ENCODE data around the gene HDAC5.
"Not testable (repeated sequence)": the region's sequence is repeated elsewhere in the genome, so short reads cannot be mapped to it uniquely, and the experiment has no call there.

The HDAC5 gene

DNA sequence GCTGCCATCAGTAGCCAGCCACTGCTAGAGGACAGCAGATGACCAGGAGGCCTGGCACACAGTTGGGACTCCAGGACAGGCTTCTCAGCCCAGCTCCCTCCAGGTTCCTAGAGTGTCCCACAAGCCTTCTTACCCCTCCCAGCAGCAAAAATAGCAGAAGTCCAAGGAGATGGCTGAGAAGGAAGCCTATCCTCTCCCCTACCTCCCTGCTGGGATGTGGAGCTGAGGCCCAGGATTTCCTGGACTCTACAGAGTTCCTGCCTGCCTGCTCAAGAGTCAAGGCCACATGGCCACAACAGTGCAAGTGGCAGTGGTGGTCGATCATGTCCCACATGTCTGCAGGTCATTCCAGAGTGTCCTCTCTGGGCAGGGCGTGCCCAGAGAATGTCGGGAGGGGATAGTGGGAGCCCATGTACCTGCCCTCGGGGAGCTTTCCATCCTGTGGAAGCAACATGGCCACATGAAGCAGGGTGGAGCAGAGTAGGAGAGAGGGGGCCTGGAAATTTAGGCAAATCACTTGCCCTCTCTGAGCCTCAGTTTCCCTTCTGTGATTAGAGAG lies 10.6 kb upstream of the HDAC5 start:
- no peak for DNase-seq (ENCODE audit: low read depth)

DNA sequence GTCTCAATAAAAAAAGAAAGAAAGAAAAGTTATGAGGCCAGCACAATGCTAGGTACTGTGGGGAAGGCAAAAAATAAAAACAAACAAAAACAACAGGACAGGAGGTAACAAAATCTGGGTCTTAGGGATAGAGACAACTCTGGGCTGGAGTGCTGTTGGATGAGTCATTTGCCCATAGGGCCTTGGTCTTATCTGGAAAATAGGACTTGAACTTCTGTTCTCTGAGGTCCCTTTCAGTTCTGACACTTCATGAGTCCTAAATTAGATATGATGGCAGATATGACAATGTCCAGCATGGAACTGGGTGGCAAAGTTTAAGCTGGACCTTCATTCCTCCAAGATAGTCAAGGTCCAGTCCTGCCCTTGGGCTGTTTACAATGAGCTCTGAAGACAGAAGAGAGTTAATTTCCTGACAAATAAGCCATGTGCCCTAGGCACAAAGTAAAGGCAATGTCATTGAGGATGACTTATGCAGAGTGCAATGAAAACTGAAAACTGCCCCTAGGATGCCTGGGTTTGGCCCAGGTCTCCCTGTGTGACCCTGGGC lies 8.9 kb upstream of the HDAC5 start:
- peak; percentile 68 for DNase-seq (ENCODE audit: low read depth)

DNA sequence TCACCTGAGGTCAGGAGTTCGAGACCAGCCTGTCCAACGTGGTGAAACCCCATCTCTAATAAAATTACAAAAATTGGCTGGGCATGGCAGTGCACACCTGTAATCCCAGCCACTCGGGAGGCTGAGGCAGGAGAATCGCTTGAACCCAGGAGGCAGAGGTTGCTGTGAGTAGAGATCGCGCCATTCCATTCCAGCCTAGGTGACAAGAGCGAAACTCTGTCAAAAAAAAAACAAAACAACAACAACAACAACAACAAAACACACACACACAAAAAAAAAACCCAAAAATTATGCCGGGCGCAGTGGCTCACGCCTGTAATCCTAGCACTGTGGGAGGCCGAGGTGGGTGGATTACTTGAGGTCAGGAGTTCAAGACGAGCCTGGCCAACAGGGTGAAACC lies 7.9 kb upstream of the HDAC5 start:
- DNase-seq (ENCODE audit: low read depth), result not testable (repeated sequence)

GRCh38 chr17:44130693-44131349 lies 7.4 kb upstream of the HDAC5 start:
- DNase-seq (ENCODE audit: low read depth), result no peak

DNA sequence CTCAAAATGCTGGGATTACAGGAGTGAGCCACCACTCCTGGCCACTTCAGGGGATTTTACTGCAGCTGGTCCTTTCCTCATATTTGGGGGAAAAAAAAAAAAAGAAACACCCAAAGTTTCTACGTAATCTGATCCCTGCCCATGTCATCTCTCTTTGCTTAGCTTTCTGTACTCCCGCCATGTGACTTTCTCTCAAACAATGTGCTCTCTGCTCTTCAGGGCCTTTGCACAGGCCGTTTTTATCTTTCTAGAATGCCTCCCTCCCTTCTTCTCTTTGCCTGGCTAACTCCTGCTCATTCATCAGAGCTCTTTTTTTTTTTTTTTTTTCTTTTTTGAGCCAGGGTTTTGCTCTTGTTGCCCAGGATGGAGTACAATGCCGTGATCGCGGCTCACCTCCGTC lies 4.9 kb upstream of the HDAC5 start:
- DNase-seq (ENCODE audit: low read depth), result no peak

GRCh38 chr17:44124118-44124438 lies 637 bp upstream of the HDAC5 start:
- DNase-seq (ENCODE audit: low read depth), result no peak

- no peak for DNase-seq (ENCODE audit: low read depth)
Measured at GRCh38 chr17:44122816-44123355, 555 bp downstream of the HDAC5 start.

DNA sequence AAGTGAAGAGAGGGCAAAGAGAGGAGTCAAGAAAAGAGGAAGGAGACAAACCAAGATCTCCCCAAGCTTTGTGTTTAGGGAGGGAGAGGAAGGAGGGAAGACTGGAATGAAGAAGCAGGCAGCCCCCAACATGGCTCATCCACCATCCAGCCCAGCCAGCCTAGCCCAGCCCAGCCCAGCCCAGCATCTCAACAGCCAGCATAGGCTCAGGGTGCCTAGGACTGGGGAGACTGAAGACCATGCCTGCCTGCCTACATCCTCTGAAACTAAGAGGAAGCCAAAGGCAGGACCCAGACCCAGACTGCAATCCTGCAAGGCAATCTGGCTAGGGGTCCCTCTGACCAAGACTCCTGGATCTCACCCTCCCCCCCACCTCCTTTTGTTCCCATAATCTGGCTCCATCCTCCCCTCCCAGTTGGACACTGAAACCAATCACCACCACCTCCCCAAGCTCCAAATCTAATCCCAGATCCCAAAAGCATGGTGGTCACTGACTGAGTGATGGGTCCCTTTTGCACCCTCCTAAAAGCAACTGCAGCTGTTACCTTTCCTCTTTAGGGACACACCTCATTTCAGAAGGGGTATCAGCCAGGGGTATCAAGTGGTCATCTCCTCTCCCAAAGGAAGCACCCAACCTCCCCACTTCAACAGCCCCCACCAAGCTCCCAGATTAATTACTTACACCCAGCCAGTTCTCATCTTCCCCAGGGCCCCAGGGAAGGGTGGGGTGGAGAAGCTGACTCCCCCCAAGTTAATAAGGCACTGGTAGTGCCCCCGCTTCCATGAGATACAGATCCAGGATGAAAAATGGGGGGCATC lies 1.2 kb downstream of the HDAC5 start:
- DNase-seq (ENCODE audit: low read depth), result no peak

DNA sequence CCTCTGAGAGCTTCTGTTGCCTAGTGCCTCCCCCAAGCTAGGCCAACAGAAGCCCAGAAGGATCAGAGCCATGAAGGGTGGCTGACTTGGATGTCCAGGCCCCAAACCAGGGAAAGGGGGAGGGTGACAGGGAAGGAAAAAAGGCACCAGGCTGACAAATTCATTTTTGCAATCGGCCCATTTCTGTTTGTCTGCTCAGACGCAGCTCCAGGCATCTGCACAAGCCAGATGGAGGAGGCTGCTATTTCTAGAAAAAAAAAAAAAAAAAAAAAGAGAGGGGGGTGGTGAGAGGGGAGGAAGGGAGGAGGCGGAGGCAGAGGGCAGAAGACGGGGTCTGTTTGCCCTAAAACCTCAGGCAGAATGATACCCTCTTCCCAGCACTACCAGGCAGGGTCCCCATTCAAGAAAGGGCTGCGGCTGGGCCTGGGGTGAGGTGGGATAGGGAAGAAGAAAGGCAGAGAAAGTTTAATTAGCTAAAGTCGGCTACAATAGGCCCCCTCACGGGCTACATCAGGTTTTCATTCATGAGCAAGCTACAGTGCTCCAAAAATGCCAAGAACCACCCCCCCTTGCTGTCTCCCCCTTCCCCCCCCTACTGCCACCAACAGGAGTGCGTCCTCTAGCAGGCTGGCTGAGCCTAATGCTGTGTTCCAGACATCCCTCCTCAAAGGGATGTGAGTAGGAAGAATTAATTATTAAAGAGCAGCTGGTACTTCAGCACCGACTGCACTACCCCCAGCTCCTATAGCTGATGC lies 2.4 kb downstream of the HDAC5 start:
- no peak for DNase-seq (ENCODE audit: low read depth)

GRCh38 chr17:44120281-44120680 lies 3.2 kb downstream of the HDAC5 start:
- not testable (repeated sequence) for DNase-seq (ENCODE audit: low read depth)

DNA sequence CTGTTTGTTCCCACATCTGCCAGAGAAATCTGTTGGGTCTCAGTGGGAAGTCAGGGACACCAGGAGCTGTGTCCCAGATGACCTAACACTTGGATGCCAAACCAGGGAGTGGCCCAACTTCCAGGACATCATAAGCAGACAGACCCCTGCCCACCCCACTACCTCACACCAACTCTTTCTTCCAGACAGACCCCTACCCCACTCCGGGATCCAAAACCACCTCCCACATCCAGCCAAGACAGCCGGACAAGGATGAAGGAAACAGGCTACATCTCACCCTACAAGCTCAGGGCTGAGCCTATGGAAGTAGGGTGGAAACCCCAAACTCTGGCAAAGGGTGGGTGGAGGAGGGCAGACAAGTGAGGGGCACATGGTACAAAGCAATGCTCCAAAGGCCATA lies 3.6 kb downstream of the HDAC5 start:
- DNase-seq (ENCODE audit: low read depth), result no peak

GRCh38 chr17:44119062-44119461 lies 4.4 kb downstream of the HDAC5 start:
- DNase-seq (ENCODE audit: low read depth), result no peak

GRCh38 chr17:44118427-44119050 lies 4.9 kb downstream of the HDAC5 start:
- DNase-seq (ENCODE audit: low read depth), result no peak

- no peak for DNase-seq (ENCODE audit: low read depth)
Measured at GRCh38 chr17:44117351-44117750, 6.1 kb downstream of the HDAC5 start.

DNA sequence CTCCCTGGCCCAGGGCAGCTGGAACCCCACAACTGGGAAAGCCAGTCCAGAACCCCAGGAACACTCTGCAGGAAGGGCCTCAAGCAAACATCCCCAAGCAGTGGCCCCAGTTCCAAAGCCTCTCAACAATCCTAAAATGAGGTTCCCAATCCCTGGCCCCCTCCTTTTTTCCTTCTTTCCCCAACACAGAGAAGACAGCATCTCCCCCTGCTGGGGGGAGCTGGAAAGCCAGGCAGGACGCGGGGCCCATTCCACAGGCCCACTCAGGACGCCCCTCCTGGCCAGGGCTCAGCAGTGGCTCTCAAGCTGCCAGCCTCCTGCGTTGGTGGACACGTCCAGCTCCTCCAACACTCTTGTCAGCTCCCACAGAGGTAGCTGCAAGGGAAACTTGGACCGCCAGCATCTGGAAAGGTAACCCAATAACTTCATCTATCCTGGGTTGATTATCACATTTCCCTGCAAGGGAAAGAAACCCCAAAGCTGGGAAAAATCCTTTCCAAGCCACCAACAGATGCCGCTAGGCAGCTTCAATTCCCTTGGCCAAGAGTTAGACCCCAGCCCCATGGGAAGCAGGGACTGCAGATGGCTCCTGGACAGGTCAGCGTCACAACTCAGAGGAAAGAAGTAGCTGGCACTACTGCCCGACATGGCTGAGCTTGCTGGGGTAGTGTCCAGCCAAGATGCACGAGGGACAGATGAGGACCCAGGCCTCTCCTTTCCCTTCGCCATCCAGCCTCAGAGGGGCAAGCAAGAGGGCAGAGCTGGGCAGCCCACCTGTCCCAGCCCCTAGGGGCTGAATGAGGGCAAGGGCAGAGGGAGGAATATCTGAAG lies 7.6 kb downstream of the HDAC5 start:
- peak; percentile 75 for DNase-seq (ENCODE audit: low read depth)

DNA sequence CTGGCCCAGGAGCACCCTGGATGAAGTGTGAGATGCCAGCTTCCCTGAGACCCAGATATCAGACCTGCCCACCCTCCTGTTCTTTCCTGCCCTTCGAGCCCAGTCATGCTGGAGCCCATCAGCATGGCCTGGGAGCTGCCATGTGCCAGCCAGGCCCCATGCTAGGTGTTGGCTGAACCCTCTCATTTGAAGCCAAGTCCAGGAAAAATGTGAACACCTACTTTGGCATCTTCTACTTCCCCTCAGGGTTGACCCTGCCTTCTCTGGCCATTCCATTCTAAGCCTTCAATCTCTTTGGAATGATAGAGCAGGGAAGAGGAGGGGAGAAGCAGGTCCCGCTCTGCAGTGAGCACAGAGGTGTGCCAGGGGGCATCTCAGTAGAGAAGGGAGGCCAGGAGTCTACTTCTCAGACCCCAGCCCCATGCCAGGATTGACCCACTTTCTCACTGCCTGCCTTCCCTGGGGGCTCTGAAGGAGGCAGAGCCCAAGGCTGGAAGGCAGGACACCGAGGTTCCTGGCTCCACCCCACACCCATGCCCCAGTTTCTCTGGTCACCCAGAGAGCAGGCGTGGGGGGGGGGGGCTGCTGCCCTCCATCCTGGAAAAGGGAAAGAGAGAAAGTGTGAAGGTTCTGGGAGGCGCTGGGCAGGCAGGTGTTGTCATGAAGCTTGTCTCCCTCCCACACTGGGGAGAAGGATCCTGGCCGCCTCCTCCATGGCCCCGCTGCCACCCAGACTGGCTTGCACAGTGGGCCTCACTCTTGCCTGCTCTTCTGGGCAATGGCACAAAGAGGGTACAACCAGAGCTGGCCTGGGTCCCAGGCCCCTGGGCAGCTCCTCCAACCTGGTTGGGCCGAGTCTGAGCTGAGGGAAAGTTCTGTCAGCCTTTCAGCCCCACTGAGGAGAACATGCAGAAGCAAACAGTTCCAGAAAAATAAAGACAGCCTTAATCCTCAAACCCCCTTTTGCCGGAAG lies 9.3 kb downstream of the HDAC5 start:
- no peak for DNase-seq (ENCODE audit: low read depth)

- no peak for DNase-seq (ENCODE audit: low read depth)
Measured at GRCh38 chr17:44113382-44113781, 10.1 kb downstream of the HDAC5 start.

DNA sequence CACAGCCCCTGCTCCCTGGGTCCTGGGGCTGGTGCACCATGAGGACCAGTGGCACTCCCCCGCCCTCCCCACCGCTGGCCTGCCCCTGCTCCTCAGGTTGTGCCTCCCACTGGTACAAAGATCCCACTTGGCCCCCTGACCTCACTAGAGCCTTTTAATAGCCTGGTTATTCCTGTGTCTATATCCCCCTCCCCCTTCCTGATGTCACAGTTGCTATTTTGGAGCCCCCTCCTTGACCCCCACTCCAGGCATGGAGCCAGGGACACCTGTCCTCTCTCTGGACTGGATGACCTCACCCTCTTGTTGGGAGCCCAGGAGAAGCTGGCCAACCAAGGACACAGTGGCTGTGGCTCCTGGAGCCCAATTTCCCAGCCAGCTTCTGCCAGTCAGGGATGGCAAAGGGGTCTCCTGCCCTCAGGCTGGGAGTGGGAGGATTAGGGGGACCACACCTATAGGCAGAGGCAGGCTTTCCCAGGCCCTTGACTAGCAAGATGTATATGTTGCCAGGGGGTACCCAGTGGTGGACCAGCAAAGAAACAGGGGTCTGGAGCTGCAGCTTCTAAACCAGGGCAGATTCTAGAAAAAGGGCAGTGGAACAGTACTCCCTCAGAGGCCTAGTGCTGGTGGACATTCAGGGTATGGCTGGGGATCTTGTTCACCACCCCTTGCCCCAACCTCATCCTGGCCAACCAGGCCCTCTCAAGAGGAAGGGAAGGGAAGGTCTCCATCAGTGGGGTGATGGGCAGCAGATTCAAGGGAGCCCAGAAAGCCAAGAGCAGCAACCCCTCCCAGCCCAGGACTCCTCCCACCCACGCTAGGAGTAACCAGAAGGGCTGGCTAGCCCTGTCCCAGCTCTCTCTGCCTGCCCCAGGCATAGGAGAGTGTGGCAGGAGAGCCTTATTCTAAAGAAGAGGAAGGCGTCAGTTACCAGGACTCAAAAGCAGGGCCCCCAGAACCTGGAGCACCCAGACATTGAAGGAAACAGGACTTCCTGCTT lies 10.9 kb downstream of the HDAC5 start:
- DNase-seq (ENCODE audit: low read depth), result no peak
